ENCODE results near the gene DGKD.
"Not testable (repeated sequence)": the region's sequence is repeated elsewhere in the genome, so short reads cannot be mapped to it uniquely, and the experiment has no call there.

The DGKD gene

DNA sequence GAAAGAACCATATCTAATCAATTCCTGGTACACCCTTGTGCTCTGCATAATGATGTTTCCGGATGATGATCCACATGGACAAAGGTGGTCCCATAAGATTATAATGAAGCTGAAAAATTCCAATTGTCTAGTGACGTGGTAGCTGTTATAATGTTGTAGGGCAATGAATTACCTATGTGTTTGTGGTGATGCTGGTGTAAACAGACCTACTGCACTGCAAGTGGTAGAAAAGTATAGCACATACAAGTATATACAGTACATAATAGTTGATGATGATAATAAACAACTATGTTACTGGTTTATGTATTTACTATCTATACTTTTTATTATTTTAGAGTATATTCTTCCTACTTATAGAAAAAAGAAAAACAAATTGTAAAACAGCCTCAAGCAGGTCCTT, 8.4 kb downstream of the DGKD start:
- DNase-seq (ENCODE audit: low read depth in 2 of 2) = no peak

DNA sequence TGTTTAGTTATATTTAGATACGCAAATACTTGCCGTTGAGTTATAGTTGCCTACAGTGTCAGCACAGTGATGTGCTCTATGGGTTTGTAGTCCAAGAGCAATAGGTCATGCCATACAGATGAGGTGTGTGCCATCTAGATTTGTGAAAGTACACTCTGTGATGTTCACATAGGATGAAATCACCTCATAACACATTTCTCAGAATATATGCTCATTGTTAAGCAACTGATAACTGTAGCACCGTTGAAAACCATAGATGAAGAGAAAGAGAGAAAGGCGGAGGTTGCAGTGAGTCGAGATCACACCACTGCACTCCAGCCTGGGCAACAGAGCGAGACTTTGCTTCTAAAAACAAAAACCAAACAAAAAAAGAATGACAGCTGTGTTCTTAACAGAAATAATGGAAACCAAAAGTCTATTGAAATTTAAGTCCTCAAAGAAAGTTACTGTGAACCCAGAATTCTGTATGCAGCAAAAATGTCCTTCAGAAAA, 9.5 kb downstream of the DGKD start:
- DNase-seq (ENCODE audit: low read depth in 2 of 2) = no peak

DNA sequence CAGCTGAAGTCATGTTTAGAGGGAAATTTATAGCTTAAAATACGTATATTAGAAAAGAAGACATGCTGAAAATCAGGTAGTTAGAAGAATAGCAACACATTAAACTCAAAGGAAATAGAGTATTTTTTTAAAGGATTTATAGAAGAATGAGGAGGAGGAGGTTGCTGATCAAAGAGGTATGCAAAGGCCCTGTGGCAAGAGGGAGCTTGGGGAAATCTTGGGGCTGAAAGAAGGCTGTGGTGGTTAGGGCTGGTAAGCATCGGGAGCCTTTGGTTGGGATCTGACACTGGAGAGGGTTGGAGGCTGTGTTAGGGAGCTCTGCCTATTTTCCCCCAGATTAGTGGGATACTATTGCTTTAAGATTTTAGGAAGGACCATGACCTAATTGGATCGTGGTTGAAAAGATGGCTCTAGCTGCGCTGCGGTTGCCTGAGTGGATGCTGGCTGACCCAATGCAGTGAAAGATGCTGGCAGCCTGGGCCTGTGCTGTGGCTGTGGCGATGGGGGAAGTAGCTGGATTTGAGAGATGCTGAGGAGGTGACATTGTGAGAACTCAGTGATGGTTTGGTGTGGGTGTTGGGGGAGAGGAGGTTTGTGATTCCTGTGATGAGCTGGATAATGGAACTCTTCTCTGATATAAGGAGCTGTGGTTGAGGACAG, 11.7 kb downstream of the DGKD start:
- no peak for DNase-seq (ENCODE audit: low read depth in 2 of 2)

DNA sequence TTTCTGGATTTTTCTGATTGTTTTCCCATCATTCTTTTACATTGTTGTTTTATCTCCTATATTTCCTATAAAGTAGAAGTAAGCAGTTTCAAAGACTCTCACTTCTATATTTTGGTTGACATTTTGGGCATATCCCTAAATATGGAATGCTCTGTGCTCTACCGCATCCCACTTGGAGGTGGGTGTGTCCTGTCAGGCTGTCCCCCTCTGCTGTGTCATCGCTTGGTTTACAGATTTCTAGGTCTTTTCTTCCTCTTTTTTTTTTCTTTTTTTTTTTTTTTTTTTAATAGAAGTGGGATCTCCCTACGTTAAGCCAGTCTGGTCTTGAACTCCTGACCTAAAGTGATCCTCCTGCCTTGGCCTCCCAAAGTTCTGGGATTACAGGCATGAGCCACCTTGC, 13.3 kb downstream of the DGKD start:
- no peak for DNase-seq (ENCODE audit: low read depth in 2 of 2)

DNA sequence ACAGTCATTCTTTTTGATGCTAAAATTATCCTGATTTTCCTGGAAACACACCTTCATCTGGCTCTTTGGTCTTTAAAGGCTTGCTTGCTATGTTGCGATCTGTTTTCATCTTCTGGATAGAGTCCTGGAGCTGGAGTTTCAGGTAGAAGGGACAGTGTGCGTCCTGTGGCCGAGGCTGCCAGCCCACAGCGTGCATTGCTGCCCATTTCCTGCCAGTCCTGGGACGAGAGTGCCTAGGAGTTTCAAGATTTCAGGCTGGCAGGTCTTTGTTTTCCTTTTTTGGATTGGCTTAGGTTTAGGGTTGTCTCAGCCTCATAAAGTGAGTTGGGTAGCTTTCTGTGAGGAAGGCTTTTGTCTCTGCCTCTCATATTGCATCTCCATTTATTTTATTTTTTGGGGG, 14.5 kb downstream of the DGKD start:
- no peak for DNase-seq (ENCODE audit: low read depth in 2 of 2)

DNA sequence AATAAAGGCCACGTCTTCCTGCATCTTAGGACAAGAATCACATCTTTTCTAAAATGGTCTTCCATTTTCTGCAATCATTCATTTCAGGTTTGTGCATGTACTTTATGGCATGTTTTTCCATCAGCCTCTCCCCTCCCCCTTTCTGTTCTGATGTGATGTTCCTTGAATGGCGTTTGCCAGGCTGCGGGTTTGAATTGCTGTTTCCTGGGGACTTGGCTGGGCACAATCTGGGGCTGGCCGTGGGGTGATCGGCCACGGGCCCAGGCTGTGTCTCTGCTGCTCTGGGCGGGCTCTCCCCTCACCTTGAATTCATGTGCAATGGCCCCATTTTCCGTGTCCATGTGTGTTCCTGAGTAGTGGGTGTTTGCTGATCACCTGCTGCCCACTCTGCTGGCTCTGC, 15.2 kb downstream of the DGKD start:
- no peak for DNase-seq (ENCODE audit: low read depth in 2 of 2)

DNA sequence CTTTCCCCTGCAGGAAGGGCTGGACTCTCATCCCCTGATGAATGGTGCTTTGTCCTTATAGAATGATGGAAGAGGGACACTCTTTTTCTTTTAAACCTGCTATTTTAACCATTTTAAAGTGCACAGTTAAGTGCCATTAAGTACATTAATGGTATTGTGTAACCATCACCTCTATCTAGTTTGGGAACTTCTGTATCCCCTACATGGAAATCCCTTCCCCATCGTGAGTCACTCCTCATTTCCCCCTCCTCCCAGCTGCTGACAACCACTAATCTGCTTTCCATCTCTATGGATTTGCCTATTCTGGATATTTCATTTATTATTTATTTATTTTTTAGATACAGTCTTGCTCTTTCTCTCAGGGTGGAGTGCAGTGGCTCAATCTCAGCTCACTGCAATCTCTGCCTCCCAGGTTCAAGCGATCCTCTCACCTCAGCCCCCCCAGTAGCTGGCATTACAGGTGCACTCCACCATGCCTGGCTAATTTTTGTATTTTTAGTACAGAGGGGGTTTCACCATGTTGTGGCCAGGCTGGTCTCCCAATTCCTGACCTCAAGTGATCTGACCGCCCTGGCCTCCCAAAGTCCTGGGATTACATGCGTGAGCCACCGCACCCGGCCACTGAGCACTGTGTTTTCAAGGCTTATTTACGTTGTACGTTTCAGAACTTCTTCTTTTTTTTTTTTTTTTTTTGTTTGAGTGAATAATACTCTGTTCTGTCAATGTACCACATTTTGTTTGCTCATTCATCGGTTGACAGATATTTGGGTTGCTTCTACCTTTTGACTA, 15.8 kb downstream of the DGKD start:
- no peak for DNase-seq (ENCODE audit: low read depth in 2 of 2)

DNA sequence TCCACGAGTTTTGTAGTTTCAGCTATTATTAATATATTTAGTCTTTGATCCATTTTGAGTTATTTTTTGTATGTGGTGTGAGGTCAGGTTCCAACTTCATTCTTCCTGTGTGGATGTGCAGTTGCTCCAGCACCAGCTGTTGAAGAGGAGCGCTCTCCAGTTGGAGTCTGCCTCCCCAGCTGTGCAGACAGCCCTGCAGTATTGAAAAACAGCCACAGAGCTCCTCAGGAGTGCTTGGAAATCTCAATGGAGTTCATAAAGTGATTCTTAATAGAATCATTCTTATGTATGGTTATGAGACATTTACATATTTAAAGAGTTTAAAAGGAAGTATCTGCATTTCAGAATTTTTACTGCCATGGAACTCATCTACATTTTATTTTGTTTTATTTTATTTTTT, 17.3 kb downstream of the DGKD start:
- DNase-seq (ENCODE audit: low read depth in 2 of 2) = no peak

DNA sequence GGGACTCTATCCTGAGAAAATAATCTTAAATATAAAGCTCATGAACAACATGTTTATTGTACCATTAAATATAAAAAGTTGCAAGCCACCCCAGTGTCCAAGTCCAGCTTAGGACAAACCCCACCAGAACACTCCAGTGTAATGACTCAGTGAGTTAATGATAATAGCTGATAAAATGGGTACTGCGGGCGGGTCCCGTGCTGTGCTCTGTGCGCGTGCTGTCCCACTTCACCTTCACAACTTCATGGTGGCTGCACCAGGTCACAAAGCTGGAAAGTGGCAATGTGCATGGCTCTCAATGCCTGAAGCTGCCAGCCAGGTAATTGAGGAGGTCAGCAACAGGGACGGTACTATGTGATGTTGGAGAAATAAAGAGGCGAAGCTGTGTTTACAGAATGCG, 18.6 kb downstream of the DGKD start:
- no peak for DNase-seq (ENCODE audit: low read depth in 2 of 2)

DNA sequence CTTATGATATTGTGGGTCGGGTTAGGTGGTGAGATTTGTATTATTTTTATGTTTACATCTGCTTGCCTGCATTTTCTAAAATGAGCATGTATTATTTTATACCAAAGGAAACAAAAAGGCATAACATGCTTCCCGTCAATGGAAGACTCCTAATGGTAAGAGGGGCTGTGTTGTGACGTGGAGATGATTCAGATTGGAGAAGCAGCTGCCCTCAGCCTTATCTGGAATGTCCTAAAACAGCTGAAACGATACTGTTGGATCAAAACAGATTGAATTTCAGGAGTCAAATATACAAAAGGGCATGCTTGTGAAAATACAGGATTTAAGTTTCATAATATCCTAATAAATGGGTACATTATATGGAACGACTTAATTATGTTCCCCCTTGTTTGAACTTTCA, 19.0 kb downstream of the DGKD start:
- DNase-seq (ENCODE audit: low read depth in 2 of 2) = no peak

DNA sequence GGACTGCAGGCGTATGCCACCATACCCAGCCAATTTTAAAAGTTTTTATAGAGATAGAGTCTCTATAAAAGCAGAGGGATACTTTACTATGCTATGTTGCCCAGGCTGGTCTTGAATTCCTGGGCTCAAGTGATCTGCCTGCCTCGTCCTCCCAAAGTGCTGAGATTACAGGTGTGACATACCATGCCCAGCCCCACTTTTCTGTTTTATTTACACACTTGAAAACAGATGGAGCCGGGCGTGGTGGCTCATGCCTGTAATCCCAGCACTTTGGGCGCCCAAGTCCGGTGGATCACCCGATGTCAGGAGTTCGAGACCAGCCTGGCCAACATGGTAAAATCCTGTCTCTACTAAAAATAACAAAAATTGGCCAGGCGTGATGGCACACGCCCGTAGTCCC, 20.5 kb downstream of the DGKD start:
- DNase-seq (ENCODE audit: low read depth in 2 of 2) = not testable (repeated sequence)

DNA sequence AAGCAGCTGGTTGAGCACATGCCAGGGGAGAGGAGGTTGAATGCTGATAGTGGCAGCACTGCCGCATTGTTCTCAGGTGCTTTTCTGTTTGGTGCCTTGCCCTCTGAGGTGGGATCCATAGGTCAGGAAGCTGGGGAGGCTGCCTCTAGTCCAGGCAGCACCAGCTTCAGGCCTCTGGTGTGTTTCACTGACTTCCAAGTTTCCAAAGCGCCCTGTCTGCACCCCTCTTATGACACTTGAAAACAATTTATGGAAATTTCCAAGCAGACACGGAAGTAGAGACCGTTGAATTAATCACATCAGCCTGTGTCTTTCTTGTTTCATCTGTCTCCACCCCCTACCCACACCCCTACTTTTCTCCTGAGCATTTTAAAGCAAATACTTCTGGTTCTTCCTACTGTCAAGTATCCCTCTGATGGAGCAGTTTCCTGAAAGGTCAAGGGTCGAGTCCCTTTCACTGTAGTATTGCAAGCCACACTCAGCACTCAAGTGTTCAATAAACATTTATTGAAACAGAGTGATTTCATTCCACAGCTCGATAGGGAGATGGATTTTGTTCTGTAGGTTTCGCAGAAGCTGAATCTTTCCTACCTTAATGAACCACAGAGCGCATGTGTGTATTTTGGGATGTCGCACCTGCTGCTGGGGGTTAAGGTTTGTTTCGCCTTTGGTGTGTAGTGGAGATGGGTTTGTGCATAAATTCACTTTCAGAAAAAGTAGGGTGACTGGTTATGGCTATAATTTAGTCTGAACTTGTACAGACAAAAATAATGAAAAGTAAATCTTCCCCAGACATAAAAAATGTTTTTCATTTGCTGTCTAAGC, 21.4 kb downstream of the DGKD start:
- DNase-seq (ENCODE audit: low read depth in 2 of 2) = no peak

DNA sequence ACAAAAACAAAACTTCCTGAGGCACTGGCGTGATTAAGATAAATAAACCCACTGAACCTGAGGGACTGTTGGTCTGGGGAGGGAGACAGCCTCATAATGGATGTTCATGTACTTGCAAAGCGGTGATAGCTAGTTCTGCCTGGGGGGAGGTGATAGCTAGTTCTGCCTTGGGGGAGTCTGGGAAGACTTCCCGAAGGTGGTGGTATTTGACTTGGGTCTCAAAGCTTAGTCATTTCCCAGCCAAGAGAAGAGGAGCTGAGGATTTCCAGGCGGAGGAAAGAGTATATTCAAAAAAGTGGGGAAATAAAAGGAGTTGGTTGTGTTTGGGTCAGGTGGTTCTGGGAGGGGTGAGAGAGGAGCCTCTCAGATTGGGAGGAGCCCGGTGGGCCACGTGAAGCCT, 24.7 kb downstream of the DGKD start:
- DNase-seq (ENCODE audit: low read depth in 2 of 2) = no peak

DNA sequence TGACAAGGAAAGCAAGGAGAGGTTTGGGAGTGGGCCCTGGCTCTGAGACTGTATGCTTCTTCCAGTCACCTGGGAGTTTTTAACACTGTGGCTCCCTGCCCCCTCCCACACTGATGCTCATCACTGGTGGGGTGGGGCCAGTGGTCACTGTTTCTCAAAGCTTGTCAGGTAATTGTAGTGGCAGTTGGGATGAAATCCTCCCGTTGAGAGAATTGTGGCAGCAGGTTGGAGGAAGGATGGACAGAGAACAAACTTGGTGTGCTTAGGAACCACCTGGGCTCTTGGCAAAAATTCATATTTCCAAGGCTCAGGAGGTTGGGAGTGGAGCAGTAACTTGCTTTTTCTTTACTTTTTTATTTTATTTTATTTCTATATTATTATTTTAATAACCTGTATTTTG, 25.1 kb downstream of the DGKD start:
- DNase-seq (ENCODE audit: low read depth in 2 of 2) = no peak

DNA sequence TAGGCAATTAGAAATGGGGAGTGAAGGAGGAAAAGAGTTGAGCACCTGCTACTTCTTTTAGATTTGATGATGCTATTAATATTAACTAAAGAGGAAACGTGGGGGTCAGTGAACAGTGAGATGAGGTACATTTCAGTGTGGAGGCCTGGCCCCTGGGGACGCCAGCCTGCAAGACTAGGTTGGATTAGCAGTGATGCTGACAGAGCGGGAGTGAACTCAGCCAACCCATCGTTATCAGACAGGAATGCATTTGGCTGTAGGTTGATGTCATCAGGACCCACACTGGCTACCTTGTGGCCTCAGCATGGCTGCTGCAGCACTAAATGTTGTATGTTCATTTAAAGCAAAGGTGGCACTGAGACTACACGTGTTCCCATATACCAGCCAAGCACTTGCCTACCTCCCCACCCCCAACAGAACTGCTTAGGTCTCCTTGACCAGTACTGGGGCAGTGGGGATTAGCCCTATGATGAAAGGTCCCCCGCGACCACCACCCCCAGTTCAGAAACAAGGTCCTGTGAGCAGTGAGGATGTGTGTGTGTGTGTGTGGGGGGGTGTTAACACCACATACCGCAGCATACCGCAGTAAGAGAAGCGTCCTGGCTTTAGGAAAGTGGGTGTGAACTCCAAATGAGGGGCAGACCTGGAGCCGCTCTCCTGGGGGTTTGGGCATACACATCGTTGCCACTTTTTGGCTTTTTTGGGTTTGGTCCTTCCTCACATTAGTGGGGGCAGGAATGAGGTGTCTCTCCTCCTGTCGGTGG, 26.0 kb downstream of the DGKD start:
- no peak for DNase-seq (ENCODE audit: low read depth in 2 of 2)

DNA sequence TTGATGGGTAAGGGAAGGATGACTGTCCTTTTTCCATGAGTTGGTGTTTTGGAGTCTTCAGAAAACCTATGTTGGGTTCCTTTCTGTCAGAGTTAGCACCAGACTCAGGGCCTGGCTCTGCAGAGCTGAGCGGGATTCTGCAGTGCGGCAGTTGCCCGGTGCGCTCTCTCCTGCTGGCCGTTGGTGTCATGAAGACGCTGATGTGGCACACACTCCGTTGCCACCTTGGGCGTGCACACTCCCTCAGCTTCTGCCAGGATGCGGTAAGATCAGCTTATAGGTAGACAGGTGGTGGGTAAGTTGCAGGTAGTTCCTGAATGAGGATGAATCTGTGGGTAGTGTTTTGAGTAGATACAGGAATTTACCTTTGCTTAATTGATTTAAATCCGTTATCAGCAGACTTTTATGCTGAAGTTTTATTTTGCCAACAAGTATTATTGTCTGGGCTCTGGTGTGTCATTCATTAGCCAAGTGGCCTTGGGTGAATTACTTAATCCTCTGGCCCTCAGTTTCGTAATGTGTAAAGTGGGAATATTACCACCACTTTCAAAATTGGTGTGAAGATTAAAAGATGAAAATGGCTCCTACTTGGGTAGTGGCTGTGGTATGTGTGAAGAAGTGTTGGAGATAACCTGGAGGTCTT, 26.8 kb downstream of the DGKD start:
- DNase-seq (ENCODE audit: low read depth in 2 of 2) = no peak

DNA sequence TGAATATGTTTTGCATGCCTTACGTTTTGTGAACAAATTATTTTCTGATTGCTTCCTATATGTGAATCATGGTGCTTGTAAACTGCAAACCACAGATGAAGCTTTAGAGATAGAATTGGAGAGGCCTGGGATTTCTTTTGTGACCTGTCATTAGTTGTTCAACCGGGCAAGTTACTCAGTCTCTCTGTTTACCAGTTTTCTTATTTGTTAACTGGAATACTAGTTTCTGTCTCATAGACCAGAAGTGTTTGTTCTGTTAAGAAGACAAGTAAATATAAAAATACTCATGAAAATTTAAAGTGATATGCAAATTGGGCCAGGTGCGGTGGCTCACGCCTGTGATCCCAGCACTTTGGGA, 27.3 kb downstream of the DGKD start:
- DNase-seq (ENCODE audit: low read depth in 2 of 2) = no peak

DNA sequence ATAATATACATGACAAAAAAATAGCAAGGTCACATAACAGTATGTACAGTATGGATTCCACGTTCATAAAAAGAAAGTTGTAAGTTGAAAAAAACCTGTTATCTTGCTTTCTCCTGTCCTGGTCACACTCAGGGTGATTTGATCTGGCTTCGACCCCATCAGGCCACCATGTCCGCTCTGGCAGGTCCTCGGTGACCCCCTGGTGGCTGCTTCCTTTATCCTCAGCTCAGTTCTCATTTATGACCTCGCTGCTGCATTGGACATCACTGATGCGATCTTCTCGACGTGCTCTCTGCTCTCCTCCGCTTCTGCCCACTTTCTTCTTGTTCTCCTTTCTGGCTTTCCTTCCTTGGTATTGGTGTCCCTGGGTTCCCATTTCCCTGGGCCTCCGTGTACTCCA, 29.7 kb downstream of the DGKD start:
- no peak for DNase-seq (ENCODE audit: low read depth in 2 of 2)

DNA sequence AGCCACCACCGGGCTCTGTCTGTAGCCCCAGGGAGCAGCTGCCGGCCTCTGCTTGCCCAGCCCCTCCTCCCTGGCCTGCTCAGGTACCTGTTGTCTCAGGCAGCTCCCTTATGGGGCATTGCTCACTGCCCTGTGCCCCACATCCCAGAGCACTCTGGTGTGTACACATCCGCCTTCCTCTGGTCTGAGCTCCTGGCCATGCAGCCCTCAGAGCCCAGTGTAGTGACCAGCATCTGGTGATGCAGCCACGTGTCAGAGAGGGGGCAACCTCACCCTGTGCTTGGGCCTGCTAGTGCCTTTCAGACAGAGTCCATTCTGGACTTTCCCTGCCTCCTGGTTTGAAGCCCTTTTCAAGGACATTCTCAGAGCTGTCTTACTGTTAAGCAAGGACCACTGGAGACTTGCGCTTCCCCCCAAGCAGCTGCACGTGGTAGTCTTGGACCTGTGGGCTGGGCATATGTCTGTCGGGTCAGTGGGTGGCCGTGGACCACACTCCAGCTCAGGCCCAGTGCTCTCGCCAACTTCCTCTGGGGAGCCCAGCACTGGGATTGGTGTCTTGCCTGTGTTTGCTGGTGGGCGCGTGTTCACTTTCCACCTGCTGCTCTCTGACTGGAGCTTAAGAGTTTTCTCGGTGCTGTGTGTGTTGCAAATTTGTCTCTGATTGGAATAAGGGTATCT, 30.7 kb downstream of the DGKD start:
- no peak for DNase-seq (ENCODE audit: low read depth in 2 of 2)

DNA sequence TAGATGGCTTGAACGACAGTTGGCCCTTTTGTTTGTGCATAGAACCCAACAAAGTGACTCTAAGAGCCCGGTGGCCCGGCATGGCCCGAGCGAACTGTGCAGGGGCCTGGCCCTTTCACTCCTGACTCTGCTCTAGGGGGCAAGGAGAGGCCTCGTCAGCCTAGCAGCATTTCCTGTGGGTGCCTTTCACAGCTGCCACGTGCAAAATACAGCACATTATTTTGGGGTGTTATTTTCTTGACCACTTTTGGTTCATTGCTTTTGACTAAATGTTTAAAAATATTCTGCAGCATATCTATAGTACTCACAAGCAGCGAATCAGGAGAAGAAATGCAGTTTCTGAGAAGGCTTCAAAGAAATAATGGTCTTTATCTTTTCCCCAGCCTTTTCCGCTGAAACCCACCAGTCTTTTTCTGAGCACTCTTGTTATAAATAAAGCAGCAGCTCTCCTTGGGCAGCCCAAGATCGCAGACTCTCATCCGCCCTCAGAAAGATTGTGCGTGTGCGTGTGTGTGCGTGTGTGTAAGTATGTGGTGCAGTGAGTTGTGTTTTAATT, 31.3 kb downstream of the DGKD start:
- DNase-seq (ENCODE audit: low read depth in 2 of 2) = peak in 1 of 2 donors; percentile 41
